Hematopoietic multipotent progenitor cell treated with erythropoietin and hydrocortisone succinate and interleukin-3 and kit ligand, for 15 days (in vitro differentiated cells): ENCODE measurements around the gene TEX54.
"Not testable (repeated sequence)": the region's sequence is repeated elsewhere in the genome, so short reads cannot be mapped to it uniquely, and the experiment has no call there.

ENCODE experiments used
- DNase-seq: peaks from one replicate; pipeline ENCODE4 v3.0.0-alpha.2; 2015; ENCODE audit warnings: low spot score

Gene TEX54

DNA sequence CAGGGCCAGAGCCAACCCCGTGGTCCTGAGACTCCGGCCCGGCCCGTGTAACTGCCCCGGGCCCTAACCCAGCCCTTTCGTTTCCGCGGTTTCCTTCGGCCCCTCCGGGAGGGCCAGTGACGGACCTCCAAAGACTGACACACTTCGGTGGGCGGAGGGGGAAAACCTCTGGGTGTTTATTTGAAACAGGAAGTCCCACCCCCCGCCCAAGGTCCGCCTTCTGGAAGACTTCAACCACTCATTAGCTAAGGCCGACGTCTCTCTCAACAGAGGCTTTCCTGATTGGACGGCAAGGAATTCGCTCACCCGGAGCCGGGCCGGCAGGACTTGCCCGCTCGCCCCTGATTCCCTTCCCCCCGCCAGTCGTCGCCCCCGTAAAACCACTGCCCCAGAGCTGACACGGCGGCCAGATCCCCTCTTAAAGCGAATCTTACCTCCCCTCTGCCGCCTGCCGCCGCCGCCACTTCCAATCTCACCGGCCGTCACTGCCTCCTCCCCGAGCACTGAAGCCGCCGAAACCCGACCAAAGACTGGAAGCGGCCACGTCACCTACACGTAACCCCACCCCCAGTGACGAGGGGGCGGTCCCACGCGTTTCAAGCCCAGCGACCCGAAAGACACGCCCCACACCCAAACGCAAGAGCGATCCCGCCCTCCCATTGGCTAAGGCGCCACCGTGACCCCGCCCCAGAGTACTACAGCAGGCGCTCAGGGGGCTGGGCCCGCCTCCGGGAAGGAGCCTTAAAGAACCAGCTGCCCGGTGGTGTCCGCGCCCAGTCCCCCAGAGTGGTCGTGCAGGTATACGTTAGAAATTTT, 913 bp downstream of the TEX54 start, which contains the start of gene STX5:
TSS of gene STX5 (minus strand) at position 532 of the 816 bp plus-strand sequence. CDS start 808 bp downstream, outside the sequence.
- peak; percentile 100 for DNase-seq

- no peak for DNase-seq
Measured at GRCh38 chr11:62830904-62831519, 1.6 kb downstream of the TEX54 start.

GRCh38 chr11:62828130-62828529, 4.5 kb downstream of the TEX54 start:
- DNase-seq, result not testable (repeated sequence)

DNA sequence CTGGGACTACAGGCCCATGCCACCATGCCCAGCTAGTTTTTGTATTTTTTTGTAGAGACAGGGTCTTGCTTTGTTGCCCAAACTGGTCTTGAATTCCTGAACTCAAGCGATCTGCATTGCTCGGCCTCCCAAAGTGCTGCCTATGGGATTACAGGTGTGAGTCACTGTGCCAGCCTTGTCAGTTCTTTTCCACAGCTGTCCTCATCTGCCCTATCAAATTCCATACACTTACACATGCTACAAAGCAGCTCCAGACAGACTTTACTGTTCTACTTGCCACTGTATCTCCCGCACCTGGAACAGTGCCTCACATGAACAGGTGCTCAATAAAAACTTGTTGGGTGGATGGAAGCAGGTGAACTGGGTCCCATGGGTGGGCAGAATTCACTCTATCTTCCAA, 9.0 kb downstream of the TEX54 start:
- DNase-seq, result no peak

DNA sequence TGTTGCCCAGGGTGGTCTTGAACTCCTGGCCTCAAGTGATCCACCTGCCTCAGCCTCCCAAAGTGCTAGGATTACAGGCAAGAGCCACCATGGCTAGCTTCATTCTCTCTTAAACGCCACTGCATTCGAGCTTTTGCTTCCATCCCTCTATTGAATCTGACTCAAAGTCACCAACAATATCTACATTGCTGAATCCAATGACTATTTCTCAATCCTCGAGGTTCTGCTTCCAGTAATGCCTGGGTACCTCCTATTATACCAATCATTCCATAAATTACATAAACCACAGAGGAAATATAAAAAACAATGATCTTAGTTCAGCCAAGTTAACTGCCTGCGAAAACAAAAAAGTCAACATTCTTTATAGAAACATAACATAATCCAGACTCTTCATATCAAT, 15.5 kb downstream of the TEX54 start:
- no peak for DNase-seq

- DNase-seq, result no peak
Measured at GRCh38 chr11:62816557-62816956, 16.1 kb downstream of the TEX54 start.

- no peak for DNase-seq
Measured at GRCh38 chr11:62811659-62812058, 21.0 kb downstream of the TEX54 start.

- no peak for DNase-seq
Measured at GRCh38 chr11:62810748-62811147, 21.9 kb downstream of the TEX54 start.

- DNase-seq, result no peak
Measured at GRCh38 chr11:62806611-62807121, 26.0 kb downstream of the TEX54 start.

- no peak for DNase-seq
Measured at GRCh38 chr11:62805961-62806441, 26.6 kb downstream of the TEX54 start.

GRCh38 chr11:62805076-62805892, 27.4 kb downstream of the TEX54 start, which contains the start of gene NXF1:
Gene NXF1 (minus strand): TSS chr11:62805440. CDS start chr11:62805356, 84 bp downstream.
- peak; percentile 98 for DNase-seq

- peak; percentile 20 for DNase-seq
Measured at GRCh38 chr11:62804310-62805075, 28.1 kb downstream of the TEX54 start.

- no peak for DNase-seq
Measured at GRCh38 chr11:62801071-62801470, 31.6 kb downstream of the TEX54 start.

GRCh38 chr11:62799486-62799885, 33.2 kb downstream of the TEX54 start:
- no peak for DNase-seq

- DNase-seq, result no peak
Measured at GRCh38 chr11:62796281-62796680, 36.4 kb downstream of the TEX54 start.

GRCh38 chr11:62794201-62794775, 38.4 kb downstream of the TEX54 start:
- DNase-seq, result no peak

- DNase-seq, result no peak
Measured at GRCh38 chr11:62792202-62792575, 40.5 kb downstream of the TEX54 start.

- DNase-seq, result peak; percentile 90
Measured at GRCh38 chr11:62791501-62792201, 41.0 kb downstream of the TEX54 start, which contains the start of gene TMEM223. Gene TMEM223 (minus strand): TSS chr11:62792006. CDS start chr11:62791994, 12 bp downstream.

DNA sequence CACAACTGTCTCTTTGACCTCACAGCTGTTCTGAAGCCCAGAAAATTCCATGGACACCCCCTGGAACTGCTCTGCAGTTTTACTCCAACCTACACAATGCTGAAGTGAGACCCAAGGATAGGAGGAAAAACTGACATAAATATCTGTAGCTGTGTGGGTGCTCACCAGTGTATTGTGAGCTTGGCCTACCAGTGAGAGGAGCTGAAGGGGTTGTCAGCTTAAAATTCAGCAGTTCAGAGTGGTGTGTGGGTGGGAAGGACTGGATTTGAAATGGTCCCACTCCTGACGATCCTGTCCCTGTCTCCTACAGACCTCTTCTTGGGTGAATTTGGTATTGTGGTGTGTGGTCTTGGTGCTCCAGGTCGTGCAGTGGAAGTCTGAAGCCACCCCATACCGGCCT, 43.1 kb downstream of the TEX54 start:
- no peak for DNase-seq

GRCh38 chr11:62788991-62789390, 43.6 kb downstream of the TEX54 start:
- DNase-seq, result no peak
